Measurements from ENCODE around the gene CLEC10A. TPM values are rescaled to one million over a fixed set of nuclear protein-coding genes. Genes with fewer than 3 reads are reported as not detected.
"Not testable (repeated sequence)": the region's sequence is repeated elsewhere in the genome, so short reads cannot be mapped to it uniquely, and the experiment has no call there.

Gene CLEC10A
- total RNA-seq, 1 experiment from 2014 or later = not detected

- intact Hi-C loops (cut with micrococcal nuclease; ENCODE audit: unreplicated experiment) (no loop called here), in situ Hi-C loops (cut with HindIII; ENCODE audit: low pct_unique_long_range_greater_than_20kb, low sequenced_read_pairs) (no loop called here)
- Histone ChIP-seq H3K9me3 (ENCODE audit: control insufficient read depth, insufficient read depth, low read depth, low read length) (no peaks in the 10 kb centered on the region), H3K4me1 (ENCODE audit: control insufficient read depth, insufficient read depth, low read length) (peaks cover 16% of the 10 kb centered on the region; the same call in 1 of the 2 replicates), H3K27ac (ENCODE audit: low read length) (no peak overlapping the region), H3K36me3 (ENCODE audit: control insufficient read depth, insufficient read depth, low read length) (no peaks in the 10 kb centered on the region), H3K4me3 (ENCODE audit: low read depth in 2 of 2, low read length in 2 of 2) (no peak overlapping the region), H3K27me3 (ENCODE audit: control insufficient read depth, insufficient read depth, low read length) (no peaks in the 10 kb centered on the region)
- no peak for TF ChIP-seq TCF7L2 (IDR thresholded peaks at IDR 0.05; ENCODE audit: low read depth, low read length)
- TF ChIP-seq, protein P1, sequence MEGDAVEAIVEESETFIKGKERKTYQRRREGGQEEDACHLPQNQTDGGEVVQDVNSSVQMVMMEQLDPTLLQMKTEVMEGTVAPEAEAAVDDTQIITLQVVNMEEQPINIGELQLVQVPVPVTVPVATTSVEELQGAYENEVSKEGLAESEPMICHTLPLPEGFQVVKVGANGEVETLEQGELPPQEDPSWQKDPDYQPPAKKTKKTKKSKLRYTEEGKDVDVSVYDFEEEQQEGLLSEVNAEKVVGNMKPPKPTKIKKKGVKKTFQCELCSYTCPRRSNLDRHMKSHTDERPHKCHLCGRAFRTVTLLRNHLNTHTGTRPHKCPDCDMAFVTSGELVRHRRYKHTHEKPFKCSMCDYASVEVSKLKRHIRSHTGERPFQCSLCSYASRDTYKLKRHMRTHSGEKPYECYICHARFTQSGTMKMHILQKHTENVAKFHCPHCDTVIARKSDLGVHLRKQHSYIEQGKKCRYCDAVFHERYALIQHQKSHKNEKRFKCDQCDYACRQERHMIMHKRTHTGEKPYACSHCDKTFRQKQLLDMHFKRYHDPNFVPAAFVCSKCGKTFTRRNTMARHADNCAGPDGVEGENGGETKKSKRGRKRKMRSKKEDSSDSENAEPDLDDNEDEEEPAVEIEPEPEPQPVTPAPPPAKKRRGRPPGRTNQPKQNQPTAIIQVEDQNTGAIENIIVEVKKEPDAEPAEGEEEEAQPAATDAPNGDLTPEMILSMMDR (IDR thresholded peaks at IDR 0.05) = no peak
- TF ChIP-seq POLR2AphosphoS5 (IDR thresholded peaks at IDR 0.05; ENCODE audit: low read depth, low read length) = no peak
- TF ChIP-seq, protein P2, sequence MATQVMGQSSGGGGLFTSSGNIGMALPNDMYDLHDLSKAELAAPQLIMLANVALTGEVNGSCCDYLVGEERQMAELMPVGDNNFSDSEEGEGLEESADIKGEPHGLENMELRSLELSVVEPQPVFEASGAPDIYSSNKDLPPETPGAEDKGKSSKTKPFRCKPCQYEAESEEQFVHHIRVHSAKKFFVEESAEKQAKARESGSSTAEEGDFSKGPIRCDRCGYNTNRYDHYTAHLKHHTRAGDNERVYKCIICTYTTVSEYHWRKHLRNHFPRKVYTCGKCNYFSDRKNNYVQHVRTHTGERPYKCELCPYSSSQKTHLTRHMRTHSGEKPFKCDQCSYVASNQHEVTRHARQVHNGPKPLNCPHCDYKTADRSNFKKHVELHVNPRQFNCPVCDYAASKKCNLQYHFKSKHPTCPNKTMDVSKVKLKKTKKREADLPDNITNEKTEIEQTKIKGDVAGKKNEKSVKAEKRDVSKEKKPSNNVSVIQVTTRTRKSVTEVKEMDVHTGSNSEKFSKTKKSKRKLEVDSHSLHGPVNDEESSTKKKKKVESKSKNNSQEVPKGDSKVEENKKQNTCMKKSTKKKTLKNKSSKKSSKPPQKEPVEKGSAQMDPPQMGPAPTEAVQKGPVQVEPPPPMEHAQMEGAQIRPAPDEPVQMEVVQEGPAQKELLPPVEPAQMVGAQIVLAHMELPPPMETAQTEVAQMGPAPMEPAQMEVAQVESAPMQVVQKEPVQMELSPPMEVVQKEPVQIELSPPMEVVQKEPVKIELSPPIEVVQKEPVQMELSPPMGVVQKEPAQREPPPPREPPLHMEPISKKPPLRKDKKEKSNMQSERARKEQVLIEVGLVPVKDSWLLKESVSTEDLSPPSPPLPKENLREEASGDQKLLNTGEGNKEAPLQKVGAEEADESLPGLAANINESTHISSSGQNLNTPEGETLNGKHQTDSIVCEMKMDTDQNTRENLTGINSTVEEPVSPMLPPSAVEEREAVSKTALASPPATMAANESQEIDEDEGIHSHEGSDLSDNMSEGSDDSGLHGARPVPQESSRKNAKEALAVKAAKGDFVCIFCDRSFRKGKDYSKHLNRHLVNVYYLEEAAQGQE (IDR thresholded peaks at IDR 0.05; ENCODE audit: insufficient read depth in 1 of 2, low read depth in 2 of 2, low read length in 1 of 2) = no peak
- TF ChIP-seq SIN3A (IDR thresholded peaks at IDR 0.05; ENCODE audit: borderline replicate concordance, insufficient read depth, low read depth, low read length) = no peak
- no TSS peak for BruUV-seq (replicated peaks)
- ATAC-seq (peak; percentile 15; the same call in 1 of the 2 replicates), DNase-seq (ENCODE audit: low read depth, low spot score) (no peak)
- ChIA-PET POLR2A (no interaction called here), CTCF (interaction anchor here (0.5 to 0.7 kb wide), 4 partner anchors 11 to 145 kb away, joined by 3 to 9 read pairs (median 4); no protein-coding TSS in a partner anchor)
Measured at GRCh38 chr17:7056386-7056785, 23.7 kb downstream of the CLEC10A start.

DNA sequence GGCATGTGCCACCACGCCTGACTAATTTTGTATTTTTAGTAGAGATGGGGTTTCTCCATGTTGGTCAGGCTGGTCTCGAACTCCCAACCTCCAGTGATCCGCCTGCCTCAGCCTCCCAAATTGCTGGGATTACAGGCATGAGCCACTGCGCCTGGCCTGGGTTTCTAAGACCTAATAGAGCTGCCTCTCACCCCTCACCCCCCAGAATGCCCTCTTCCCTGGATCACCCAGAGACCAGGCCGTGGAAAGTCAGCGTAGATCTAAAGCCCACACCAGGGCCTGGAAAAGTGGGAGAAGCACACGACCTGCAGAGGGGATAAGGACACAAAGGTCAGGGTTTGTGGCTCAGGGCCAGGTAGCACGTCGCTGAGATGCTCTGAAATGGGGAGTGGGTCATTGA lies 29.5 kb downstream of the CLEC10A start:
- BruUV-seq (replicated peaks) = not testable (repeated sequence)
- peaks cover 18% of the 10 kb centered on the region for H3K4me1 ChIP-seq (ENCODE audit: control insufficient read depth, insufficient read depth, low read length)

GRCh38 chr17:7048968-7049367 lies 31.1 kb downstream of the CLEC10A start:
- no peaks in the 10 kb centered on the region for H3K27me3 ChIP-seq (ENCODE audit: control insufficient read depth, insufficient read depth, low read length)
- DNase-seq (ENCODE audit: low read depth, low spot score) (no peak), ATAC-seq (no peak)
- TF ChIP-seq, protein P2 (IDR thresholded peaks at IDR 0.05; ENCODE audit: insufficient read depth in 1 of 2, low read depth in 2 of 2, low read length in 1 of 2) = no peak
- TF ChIP-seq SIN3A (IDR thresholded peaks at IDR 0.05; ENCODE audit: borderline replicate concordance, insufficient read depth, low read depth, low read length) (no peak), TCF7L2 (IDR thresholded peaks at IDR 0.05; ENCODE audit: low read depth, low read length) (no peak), POLR2AphosphoS5 (IDR thresholded peaks at IDR 0.05; ENCODE audit: low read depth, low read length) (no peak)
- TF ChIP-seq, protein P1 (IDR thresholded peaks at IDR 0.05) = no peak
- peaks cover 18% of the 10 kb centered on the region for H3K4me1 ChIP-seq (ENCODE audit: control insufficient read depth, insufficient read depth, low read length)
- ChIA-PET POLR2A (no interaction called here), CTCF (interaction anchor here (0.5 to 0.6 kb wide), 3 partner anchors 88 to 130 kb away, joined by 3 to 4 read pairs (median 3); no protein-coding TSS in a partner anchor)
- H3K27ac ChIP-seq (ENCODE audit: low read length) = no peak overlapping the region; the same call in 1 of the 2 replicates
- H3K4me3 ChIP-seq (ENCODE audit: low read depth in 2 of 2, low read length in 2 of 2) = no peak overlapping the region
- in situ Hi-C loops (cut with HindIII; ENCODE audit: low pct_unique_long_range_greater_than_20kb, low sequenced_read_pairs) (no loop called here), intact Hi-C loops (cut with micrococcal nuclease; ENCODE audit: unreplicated experiment) (loop anchor here (10.0 kb wide), 1 partner anchor 116 kb away; no protein-coding TSS in a partner anchor)
- BruUV-seq (replicated peaks) = no TSS peak
- no peaks in the 10 kb centered on the region for H3K36me3 ChIP-seq (ENCODE audit: control insufficient read depth, insufficient read depth, low read length)
- H3K9me3 ChIP-seq (ENCODE audit: control insufficient read depth, insufficient read depth, low read depth, low read length) = no peaks in the 10 kb centered on the region

More for the DNA sequence above, 29.5 kb downstream of the CLEC10A start:
- H3K27me3 ChIP-seq (ENCODE audit: control insufficient read depth, insufficient read depth, low read length); ATAC-seq; H3K36me3 ChIP-seq (ENCODE audit: control insufficient read depth, insufficient read depth, low read length); H3K4me3 ChIP-seq (ENCODE audit: low read depth in 2 of 2, low read length in 2 of 2); in situ Hi-C loops (cut with HindIII; ENCODE audit: low pct_unique_long_range_greater_than_20kb, low sequenced_read_pairs); DNase-seq (ENCODE audit: low read depth, low spot score); H3K27ac ChIP-seq (ENCODE audit: low read length); intact Hi-C loops (cut with micrococcal nuclease; ENCODE audit: unreplicated experiment); H3K9me3 ChIP-seq (ENCODE audit: control insufficient read depth, insufficient read depth, low read depth, low read length); POLR2A ChIA-PET: not testable (repeated sequence)
- CTCF ChIA-PET = interaction anchor here (0.5 to 1.4 kb wide), 3 partner anchors 86 to 127 kb away, joined by 3 to 7 read pairs (median 3); no protein-coding TSS in a partner anchor
